T follicular helper cell (primary cell): ENCODE measurements around the gene FAM227B.
"Not testable (repeated sequence)": the region's sequence is repeated elsewhere in the genome, so short reads cannot be mapped to it uniquely, and the experiment has no call there.

ENCODE experiments used
- DNase-seq: peaks from one replicate; pipeline ENCODE4 v3.0.0-alpha.2; 2020; ENCODE audit warnings: low read depth

FAM227B gene

DNA sequence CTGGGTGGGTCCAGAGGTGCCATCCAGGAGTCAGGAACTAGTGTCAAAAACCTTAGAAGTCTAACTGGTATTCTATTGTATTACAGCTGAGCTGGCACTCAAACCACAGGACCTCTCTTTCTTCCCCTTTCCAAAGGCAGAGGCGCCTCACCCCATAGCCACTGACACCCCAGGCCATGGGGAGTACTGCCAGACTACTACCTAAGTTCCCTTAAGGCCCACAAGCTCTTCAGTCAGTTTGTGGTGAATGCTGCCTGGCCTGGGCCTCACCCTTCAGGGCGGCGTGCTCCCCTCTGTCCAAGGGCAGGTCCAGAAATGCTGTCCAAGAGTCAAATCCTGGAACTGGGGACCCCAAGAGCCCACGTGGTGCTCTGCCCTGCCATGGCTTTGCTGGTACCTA, 240.6 kb downstream of the FAM227B start:
- no peak for DNase-seq

DNA sequence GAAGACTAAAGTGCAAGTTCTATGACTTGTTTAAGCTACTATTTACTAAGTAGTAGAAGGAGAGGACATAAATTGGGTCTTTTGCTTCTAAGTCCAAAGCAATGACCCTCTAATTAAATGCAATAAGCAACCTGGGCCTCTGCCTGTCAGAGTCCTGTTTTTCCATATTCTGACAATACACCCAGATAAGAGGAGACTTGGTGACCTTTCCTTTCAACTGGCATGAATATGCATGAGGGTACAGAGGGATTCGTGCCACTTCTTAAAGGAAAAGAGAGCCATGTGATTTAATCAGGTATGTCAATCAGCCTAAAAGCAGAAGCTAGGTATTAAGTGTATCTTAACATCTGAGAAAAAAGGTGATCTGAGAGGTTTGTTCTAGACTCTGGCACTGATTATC, 248.3 kb downstream of the FAM227B start:
- DNase-seq, result no peak

DNA sequence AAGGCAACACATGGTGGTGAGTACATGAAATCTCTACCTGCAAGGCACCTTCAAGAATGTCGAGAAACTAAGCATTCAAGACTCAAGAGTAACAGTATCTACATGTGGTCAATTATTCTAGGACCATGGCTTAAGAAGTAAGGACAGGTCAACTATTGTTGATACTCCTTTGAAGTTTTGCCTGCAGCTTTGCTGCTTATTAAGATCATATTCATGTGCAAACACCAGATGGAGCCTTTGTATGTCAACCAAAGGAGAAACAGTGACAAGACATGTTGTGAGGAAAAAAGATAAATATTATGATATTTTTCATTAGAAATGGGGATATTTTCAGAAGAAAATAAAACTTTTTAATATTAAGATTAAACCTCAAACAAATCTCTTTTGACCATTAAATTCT, 249.8 kb downstream of the FAM227B start:
- no peak for DNase-seq

DNA sequence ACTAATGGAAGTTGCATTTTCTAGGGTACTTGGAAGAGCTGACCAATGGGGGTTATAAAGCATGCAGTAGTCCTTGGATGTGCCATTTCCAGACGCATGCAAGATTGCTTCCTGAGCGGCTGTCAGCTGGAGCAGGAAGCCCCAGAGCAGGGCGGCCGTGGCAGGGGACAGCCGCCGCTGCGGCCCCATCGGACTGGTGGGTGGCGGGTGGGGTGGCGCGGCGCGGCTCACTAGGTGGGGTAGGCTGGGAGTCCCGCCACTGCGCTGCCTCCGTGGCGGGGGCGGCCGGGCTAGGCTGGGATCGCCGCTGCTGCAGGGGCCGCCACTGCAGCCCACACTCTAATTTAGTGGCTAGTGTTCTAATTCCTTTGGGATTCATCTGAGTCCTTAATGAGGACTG, 254.1 kb downstream of the FAM227B start:
- DNase-seq, result no peak

DNA sequence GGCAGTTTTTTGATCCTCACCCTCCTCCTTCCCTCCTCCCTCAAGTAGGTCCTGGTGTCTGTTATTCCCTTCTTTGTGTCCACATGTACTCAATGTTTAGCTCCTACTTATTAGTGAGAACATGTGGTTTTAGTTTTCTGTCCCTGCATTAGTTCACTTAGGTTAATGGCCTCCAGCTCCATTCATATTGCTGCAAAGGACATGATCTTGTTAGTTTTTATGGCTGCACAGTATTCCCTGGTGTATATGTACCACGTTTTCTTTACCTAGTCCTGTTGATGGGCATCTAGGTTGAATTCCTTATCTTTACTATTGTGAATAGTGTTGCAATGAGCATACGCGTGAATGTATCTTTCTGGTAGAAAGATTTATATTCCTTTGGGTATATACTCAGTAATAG, 259.2 kb downstream of the FAM227B start:
- no peak for DNase-seq

DNA sequence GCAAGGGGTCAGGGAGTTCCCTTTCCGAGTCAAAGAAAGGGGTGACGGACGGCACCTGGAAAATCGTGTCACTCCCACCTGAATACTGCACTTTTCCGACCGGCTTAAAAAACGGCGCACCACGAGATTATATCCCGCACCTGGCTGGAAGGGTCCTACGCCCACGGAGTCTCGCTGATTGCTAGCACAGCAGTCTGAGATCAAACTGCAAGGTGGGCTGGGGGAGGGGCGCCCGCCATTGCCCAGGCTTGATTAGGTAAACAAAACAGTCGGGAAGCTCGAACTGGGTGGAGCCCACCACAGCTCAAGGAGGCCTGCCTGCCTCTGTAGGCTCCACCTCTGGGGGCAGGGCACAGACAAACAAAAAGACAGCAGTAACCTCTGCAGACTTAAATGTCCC, 266.2 kb downstream of the FAM227B start:
- not testable (repeated sequence) for DNase-seq

DNA sequence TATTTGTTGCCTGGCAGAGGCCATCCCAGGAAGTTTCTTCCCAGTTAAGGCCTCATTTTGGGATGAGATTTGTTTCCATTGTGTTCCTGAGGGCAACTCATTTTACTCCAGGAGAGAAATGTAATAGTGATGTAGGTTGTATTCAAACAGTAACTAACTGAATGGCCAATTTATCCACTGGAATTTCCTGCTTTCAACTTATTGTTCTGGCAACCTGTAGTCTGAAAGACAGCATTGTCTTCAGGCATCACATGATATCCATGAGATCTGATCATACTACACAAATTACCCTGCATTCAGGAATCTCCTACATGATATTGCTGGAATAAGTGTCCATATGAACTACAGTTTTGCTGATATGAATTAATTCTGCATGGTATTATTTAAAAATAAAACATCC, 277.1 kb downstream of the FAM227B start:
- no peak for DNase-seq

- DNase-seq, result no peak
Measured at GRCh38 chr15:49339656-49340055, 281.0 kb downstream of the FAM227B start.

GRCh38 chr15:49331951-49332350, 288.7 kb downstream of the FAM227B start:
- DNase-seq, result no peak

DNA sequence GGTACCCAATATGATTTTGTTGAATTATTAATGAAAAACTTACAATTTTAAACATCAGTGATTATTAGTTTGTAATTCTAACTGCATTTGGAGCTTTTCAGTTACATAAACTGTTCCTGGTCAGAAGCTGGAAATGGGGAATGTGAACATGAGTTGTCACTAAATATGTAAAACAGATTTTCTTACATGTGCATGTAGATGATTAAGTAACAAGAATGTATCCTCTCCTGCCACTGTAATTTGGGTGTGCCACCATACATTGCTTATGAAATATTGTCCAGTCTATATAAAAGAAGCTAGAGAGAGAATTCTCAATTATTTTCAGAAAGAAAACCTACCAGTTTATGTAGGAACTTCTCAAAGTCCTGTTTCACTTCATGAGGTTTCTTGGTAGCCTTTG, 289.2 kb downstream of the FAM227B start:
- no peak for DNase-seq

DNA sequence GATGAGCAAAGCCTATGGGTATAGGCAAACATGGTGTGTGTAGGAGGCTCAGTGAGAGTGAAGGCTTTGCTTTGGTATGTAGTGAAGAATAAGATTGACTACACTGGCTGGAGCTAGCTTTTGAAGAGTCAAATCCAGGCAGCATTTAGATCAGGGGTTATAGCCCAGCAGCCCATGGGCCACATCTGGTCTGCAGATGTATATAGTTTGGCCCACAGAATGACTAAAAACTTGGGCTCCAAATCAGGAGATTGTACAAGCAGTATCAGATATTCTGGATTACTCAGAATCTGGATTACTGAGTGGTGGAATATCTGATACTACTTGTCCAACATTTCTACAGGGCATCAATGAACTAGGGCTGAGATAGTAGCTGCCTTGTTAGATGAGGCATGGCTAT, 290.5 kb downstream of the FAM227B start:
- DNase-seq, result no peak

DNA sequence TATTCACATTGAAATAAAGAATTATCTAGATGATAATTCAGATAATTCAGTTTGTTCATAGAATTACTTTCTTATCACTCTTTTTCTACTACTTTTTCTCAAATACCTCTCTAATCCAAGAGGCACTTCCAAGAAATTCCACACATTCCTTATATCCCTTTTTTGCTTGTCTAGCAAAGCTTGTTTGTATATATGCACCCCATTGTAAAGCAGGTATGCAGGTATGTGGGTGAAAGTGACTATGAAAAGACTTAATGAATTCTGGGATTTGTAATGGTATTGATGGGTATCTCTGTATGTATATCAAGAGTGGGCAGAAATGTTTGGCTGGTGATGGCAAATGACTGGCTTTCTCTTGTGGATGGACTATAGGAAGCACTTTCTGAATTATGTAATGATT, 291.7 kb downstream of the FAM227B start:
- no peak for DNase-seq

GRCh38 chr15:49327927-49328326, 292.7 kb downstream of the FAM227B start:
- DNase-seq, result no peak

DNA sequence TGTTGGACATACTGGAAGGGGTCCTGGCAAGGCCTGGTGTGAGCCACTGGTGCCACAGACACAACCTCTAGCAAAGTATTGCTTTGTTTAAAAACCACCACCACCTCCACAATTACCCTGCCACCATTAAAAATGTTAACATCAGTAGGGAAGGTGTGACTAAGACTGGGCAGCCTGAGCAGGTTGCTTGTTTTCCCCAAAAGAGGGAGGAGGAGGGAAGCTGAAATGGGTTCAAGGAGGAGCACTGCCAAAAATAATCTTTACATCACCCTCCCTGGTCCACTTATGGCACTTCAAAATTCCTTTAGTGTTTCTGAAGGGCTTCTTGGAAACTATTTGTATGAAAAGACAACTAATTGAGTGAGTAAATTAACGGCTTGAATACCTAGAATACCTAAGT, 297.4 kb downstream of the FAM227B start:
- DNase-seq, result no peak

DNA sequence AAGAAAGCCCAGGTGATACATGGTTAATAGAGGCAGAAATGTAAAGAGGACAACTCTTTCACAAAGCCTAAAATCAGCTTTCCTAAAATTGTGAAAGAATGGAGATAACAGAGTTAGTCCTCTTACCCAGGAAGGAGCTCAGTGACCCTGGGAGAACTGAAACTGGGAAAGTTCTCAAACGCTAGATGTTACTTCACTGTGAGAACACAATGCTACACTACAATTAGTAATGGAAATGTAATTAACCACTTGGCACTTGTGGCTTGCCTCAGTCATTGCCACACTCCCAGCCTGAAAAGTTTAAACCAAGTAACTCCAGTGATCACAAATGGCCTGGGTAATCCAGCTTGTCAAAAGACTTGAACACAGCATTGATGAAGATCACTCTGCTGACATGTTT, 300.3 kb downstream of the FAM227B start:
- no peak for DNase-seq

DNA sequence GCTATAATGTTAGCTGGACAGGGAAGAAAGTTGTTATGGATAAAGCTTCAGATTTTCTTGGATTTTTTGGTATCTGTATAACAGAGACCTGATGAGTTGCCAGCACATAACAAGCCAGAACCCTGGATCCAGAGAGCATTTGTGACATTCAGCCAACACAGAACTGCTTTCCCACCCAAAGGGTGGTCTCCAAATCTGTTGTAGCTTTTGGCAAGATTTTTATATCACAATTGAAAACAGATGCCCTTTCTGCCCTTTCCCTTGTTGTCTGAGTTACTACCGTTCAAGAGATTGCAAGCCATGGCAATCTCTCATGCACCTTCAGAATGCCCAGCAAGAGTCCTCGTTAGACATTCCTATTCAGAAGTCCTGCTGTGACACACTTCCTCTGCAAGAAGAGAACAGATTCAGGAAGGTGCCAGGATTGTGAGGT, 305.2 kb downstream of the FAM227B start:
- DNase-seq, result no peak

GRCh38 chr15:49314716-49315115, 305.9 kb downstream of the FAM227B start:
- DNase-seq, result no peak

DNA sequence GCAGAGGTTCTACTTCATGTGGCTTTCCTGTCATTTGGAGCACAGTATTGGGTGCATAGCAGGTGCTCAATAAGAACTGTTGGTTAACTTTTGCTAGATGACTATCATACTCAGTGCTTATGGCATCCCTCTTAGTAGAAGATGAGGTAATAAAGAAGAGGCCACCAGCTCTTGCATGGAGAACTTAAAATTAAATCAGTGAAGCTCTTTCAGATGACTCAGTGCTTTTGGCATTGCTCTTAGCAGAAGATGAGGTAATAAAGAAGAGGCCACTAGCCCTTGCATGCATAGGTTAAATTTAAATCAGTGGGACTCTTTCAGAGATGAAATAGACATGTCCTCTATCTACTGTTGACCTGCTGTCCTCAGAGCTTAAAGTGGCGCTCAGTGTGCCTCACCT, 307.0 kb downstream of the FAM227B start:
- DNase-seq, result no peak

DNA sequence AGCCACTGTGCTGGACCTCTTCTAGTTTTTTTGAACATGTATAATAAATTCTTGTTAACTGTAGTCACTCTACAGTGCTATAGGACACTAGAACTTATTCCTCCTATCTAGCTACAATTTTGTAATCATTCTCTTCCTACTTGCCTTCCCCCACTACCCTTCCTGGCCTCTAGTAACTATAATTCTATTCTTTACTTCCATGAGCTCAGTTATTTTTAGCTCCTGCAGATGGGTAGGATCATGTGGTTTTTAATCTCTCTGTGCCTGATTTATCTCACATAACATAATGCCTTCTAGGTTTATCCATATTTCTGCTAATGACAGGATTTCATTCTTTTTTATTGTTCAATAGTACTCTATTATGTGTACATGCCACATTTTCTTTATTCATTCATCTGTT, 310.7 kb downstream of the FAM227B start:
- no peak for DNase-seq

DNA sequence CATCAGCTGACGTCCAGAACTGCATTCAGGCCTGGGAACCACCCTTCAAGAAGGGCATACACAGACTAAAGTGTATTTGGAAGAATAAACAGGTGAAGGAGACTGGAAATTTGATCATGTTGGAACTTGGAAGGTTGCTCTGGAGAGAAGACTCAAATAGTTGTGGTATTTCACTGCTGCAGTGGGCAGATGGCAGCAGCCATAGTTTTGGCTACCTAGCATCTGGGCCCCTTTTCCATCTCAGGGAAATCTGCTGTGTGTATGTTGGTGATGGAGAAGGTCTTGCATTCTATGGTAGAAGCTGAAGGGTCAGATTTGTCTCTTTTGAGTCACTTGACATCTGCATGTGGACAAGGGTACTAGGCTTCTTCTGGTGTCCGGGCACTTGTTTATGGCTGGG, 311.9 kb downstream of the FAM227B start:
- no peak for DNase-seq

DNA sequence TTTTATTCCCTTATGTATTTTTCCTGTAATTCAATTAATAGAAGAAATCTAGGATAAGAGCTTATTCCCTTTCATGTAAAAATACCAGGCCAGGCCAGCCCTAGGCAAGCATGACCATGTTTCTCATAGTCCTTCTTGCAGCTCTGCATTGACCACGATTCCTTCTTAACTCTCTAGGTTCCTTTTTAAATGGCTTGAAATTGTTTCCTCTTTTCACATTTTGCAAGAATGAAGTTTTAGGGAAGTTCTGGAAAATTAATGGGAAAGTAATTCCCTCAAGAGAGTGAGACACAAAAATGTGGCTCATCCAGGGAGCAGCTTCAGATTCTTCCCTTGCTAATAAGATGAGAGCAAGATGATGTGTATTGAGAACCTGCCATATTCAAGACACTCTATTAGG, 314.1 kb downstream of the FAM227B start:
- no peak for DNase-seq

DNA sequence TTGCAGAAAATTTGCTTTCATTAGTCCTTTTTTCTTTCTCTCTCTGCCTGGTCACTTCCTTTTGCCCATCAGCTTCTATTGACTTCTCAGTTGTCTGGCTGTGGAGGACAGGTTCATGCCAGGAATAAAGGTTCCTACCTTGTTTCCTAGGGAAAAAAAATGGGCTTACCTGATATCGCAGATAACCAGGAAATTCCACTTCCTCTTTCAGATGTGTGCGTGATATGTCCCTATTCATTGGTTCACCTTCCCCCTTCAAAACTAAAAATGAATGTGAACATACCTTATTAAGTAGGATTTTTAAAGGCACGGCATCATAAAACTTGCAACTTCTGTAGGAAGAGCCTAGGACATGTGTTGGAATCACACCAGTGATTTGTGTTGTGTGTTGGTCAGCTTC, 317.6 kb downstream of the FAM227B start:
- no peak for DNase-seq

DNA sequence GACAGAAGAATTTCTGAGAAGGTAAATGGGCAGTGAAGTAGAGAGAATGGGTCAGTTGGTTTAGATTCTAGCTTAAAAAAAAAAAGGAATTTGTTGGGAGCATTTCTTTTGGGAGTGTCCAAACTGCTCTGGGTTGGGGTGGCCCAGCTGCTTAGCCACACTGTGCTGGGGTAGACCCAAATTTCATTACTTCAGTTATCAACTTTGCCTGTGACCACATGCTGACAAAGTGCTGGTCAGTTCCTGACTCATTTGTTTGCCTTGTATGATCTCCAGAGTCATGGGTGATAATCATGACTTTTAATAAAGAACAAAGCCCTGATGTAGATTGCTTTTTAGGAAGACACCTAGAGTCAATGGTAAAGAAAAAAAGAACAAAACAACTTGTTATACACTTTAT, 319.1 kb downstream of the FAM227B start:
- no peak for DNase-seq

DNA sequence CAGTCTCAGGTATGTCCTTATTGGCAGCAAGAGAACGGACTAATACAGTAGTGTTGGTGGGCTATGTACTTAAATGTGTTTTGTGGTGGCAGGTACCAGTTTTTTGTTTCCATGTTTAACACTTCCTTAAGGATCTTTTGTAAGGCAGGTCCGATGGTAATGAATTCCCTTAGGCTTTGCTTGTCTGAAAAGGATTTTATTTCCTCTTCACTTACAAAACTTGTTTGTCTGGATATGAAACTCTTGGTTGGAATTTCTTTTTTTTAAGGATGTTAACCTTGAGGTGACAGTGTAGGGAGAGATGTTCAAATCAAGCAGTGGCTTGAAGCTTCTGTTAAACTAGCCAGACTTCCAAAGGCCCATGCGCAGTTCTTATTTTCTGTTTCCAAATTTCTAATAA, 319.8 kb downstream of the FAM227B start:
- DNase-seq, result no peak

DNA sequence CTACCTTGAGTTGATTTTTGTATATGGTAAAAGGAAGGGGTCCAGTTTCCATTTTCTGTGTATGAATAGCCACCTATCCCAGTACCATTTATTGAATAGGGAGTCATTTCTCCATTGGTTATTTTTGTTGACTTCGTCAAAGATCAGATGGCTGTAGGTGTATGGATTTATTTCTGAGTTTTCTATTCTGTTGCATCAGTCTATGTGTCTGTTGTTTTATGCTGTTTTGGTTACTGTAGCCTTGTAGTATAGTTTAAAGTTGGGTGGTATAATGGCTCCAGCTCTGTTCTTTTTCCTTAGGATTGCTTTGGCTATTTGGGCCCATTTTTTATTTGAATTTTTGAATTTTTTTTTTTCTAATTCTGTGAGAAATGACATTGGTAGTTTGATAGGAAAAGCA, 323.0 kb downstream of the FAM227B start:
- DNase-seq, result no peak
